ENCODE data around the gene TSSC4. TPM values are rescaled to one million over a fixed set of nuclear protein-coding genes. Genes with fewer than 3 reads are reported as not detected.
A peak's percentile ranks its signal among the peaks of the same experiment; 100 is the strongest.

The TSSC4 gene
- total RNA-seq, 4 donors from 2014 or later = 11.0 to 66.5 (median 26.2) TPM

DNA sequence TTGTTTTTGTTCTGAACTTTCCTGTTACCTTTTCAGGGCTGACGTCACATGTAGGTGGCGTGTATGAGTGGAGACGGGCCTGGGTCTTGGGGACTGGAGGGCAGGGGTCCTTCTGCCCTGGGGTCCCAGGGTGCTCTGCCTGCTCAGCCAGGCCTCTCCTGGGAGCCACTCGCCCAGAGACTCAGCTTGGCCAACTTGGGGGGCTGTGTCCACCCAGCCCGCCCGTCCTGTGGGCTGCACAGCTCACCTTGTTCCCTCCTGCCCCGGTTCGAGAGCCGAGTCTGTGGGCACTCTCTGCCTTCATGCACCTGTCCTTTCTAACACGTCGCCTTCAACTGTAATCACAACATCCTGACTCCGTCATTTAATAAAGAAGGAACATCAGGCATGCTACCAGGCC, 3.5 kb upstream of the TSSC4 start:
- no peaks in the 10 kb centered on the region for H3K27me3 ChIP-seq
- H3K4me1 ChIP-seq = peaks cover 7 to 28% of the 10 kb centered on the region in 2 donors
- H3K4me3 ChIP-seq = no peak overlapping the region
- TF ChIP-seq CTCF (IDR thresholded peaks at IDR 0.05) (no peak), POLR2A (IDR thresholded peaks at IDR 0.05) (no peak)
- H3K9me3 ChIP-seq = no peaks in the 10 kb centered on the region
- intact Hi-C loops (cut with DNase I; ENCODE audit: low total_unique reads) = no loop called here
- H3K36me3 ChIP-seq = no peaks in the 10 kb centered on the region
- no peak for DNase-seq
- no peak overlapping the region for H3K27ac ChIP-seq

GRCh38 chr11:2398664-2399355, 1.7 kb upstream of the TSSC4 start:
- Histone ChIP-seq H3K9me3 (no peaks in the 10 kb centered on the region), H3K4me1 (peaks cover 7 to 16% of the 10 kb centered on the region in 2 donors), H3K4me3 (no peak overlapping the region), H3K36me3 (no peaks in the 10 kb centered on the region), H3K27ac (peak overlapping the region; percentile 96 to 97), H3K27me3 (no peaks in the 10 kb centered on the region)
- intact Hi-C loops (cut with DNase I; ENCODE audit: low total_unique reads) = no loop called here
- DNase-seq = no peak
- TF ChIP-seq CTCF (IDR thresholded peaks at IDR 0.05) (peak in 1 of 4 experiments; percentile 15), POLR2A (IDR thresholded peaks at IDR 0.05) (no peak)

- Histone ChIP-seq H3K4me1 (peaks cover 7 to 16% of the 10 kb centered on the region in 2 donors), H3K27ac (peak overlapping the region; percentile 96 to 97), H3K9me3 (no peaks in the 10 kb centered on the region), H3K36me3 (no peaks in the 10 kb centered on the region), H3K27me3 (no peaks in the 10 kb centered on the region), H3K4me3 (peak overlapping the region; percentile 47 to 48)
- TF ChIP-seq POLR2A (IDR thresholded peaks at IDR 0.05) (no peak), CTCF (IDR thresholded peaks at IDR 0.05) (no peak)
- intact Hi-C loops (cut with DNase I; ENCODE audit: low total_unique reads) = loop anchor here (5.0 kb wide), 1 partner anchor 92 kb away; no protein-coding TSS in a partner anchor
- no peak for DNase-seq
These were observed 972 bp upstream of the TSSC4 start for GRCh38 chr11:2399488-2400068.

DNA sequence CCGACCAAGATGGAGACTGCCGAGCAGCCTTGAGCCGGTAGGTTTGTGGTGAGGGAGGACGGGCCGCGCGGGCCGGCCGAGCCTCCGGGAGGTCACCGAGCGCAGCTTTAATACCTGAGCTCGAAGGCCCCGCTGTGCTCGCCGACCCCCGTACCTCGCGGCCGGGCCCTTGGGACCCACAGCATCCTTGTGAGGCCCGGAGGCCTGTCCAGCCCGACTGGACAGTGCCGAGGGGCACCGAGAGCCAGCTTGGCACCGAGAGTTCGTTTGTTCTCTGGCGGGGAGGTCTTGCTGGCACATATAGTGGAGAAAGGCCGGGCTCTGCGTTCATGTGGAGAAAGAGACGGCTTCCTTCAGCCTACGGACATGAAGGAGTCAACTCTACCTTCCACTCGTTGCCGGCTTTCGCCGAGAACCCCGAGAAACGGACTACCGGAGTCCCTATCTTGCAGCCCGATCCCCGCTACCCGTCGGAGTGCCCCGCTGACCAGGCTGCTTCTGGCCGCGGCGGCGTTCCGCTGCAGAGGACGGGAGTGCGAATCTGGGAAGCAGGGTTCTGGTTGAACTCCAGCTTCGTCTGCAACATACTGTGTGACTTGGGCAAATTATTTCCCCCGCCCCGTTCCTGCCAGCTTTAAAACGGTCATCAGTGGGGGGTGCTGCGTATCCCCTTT, 349 bp downstream of the TSSC4 start:
- Histone ChIP-seq H3K27ac (peak overlapping the region; percentile 91 to 96), H3K4me3 (peak overlapping the region; percentile 85 to 99), H3K9me3 (no peaks in the 10 kb centered on the region), H3K4me1 (peaks cover 7 to 16% of the 10 kb centered on the region in 2 donors), H3K36me3 (no peaks in the 10 kb centered on the region), H3K27me3 (no peaks in the 10 kb centered on the region)
- DNase-seq = no peak
- TF ChIP-seq POLR2A (IDR thresholded peaks at IDR 0.05) (peak in 1 of 2 donors; percentile 42), CTCF (IDR thresholded peaks at IDR 0.05) (no peak)
- intact Hi-C loops (cut with DNase I; ENCODE audit: low total_unique reads) = loop anchor here (5.0 kb wide), 1 partner anchor 94 kb away; no protein-coding TSS in a partner anchor

All from uterus (tissue), 4 donors.